K562 (cell line): ENCODE results near the gene SH3BP4. TPM values are rescaled to one million over a fixed set of nuclear protein-coding genes. Genes with fewer than 3 reads are reported as not detected.

ENCODE experiments used
- ATAC-seq: fragments of 200-7000 bp; cut with Tn5 transposase; 3 replicates; pipeline ENCODE4 v1.9.1; 2020; ENCODE audit warnings: moderate library complexity
- BruUV-seq: library from RNA; stranded (reverse); fragments of 400-500 nt; replicated peaks from 2 replicates; lab custom pipeline; 2021; lab: Mats Ljungman, UMichigan
- CTCF ChIA-PET: fragments of 300-600 bp; formaldehyde crosslinking; extraction: SDS; loops from one replicate; lab custom pipeline; 2021; ENCODE audit warnings: low intra/inter-chr PET ratio; lab: Yijun Ruan, JAX
- POLR2A ChIA-PET: fragments of 300-600, 350-650 bp; sonication (Branson Sonifier 250); formaldehyde crosslinking; extraction: SDS; loops from one replicate; lab custom pipeline; 2021; ENCODE audit warnings: antibody characterized with exemption, inconsistent platforms; lab: Yijun Ruan, JAX
- DNase-seq, 4 experiments: peaks; one replicate each; pipeline versions ENCODE4 v3.0.0 to v3.0.0-alpha.2; 2011 to 2018; ENCODE audit warnings: low spot score in 3 of 4, mixed read lengths in 3 of 4; ENCODE audit errors: extremely low read depth in 1 of 4
- FAIRE-seq: peaks from 2 replicates; lab custom pipeline; 2011; peaks lifted over from hg19 to GRCh38; lab: Jason Lieb, UNC
- H2AFZ ChIP-seq: 2 replicates; pipeline ENCODE4 v1.6.0; 2011; ENCODE audit warnings: low read depth, low read length, control low read depth, inconsistent platforms
- H3K27ac ChIP-seq: fragments of 200-600 bp; 3 replicates; pipeline ENCODE4 v1.8.0; 2011; ENCODE audit warnings: low read depth, mild to moderate bottlenecking, control low read depth, inconsistent platforms, low read length, moderate library complexity, mixed read lengths; ENCODE audit errors: extremely low read depth
- H3K27me3 ChIP-seq, 2 experiments: fragments of 300-600 bp in 1 of 2; 2 replicates in 1 of 2; 3 replicates in 1 of 2; pipeline versions ENCODE4 v1.6.0 to v1.8.0; 2011; ENCODE audit warnings: inconsistent platforms in 2 of 2, low read length in 2 of 2, mild to moderate bottlenecking in 1 of 2, mixed read lengths in 1 of 2, moderate library complexity in 1 of 2; ENCODE audit not compliant: control insufficient read depth in 2 of 2, insufficient read depth in 2 of 2
- H3K36me3 ChIP-seq: fragments of 300-600 bp; 3 replicates; pipeline ENCODE4 v1.8.0; 2011; ENCODE audit warnings: mild to moderate bottlenecking, low read length, inconsistent platforms; ENCODE audit not compliant: control insufficient read depth, insufficient read depth
- H3K4me1 ChIP-seq, 2 experiments: fragments of 200-600 bp in 1 of 2; replicated peaks in 1 of 2; 2 replicates in 1 of 2; 3 replicates in 1 of 2; pipeline versions ENCODE4 v1.5.1 to v1.8.0; 2011; ENCODE audit warnings: inconsistent platforms in 2 of 2, low read length in 2 of 2, mild to moderate bottlenecking in 1 of 2, mixed read lengths in 1 of 2, moderate library complexity in 1 of 2; ENCODE audit not compliant: control insufficient read depth in 2 of 2, insufficient read depth in 2 of 2
- H3K4me2 ChIP-seq: 2 replicates; pipeline ENCODE4 v1.6.1; 2011; ENCODE audit warnings: low read length, control low read depth, inconsistent platforms, mixed read lengths; ENCODE audit not compliant: insufficient read depth
- H3K4me3 ChIP-seq: fragments of 200-600 bp; sonication (generic), shearing (Covaris generic); 2 replicates; pipeline ENCODE4 v1.5.1; 2016; ENCODE audit warnings: control low read depth, inconsistent platforms
- H3K79me2 ChIP-seq: fragments of 200-600 bp; 3 replicates; pipeline ENCODE4 v1.8.0; 2011; ENCODE audit warnings: low read length, inconsistent platforms; ENCODE audit not compliant: control insufficient read depth, insufficient read depth
- H3K9ac ChIP-seq, 2 experiments: 2 replicates each; pipeline versions ENCODE4 v1.6.0 to v1.6.1; 2011; ENCODE audit warnings: low read depth in 2 of 2, low read length in 2 of 2, control low read depth in 1 of 2, inconsistent platforms in 1 of 2, mild to moderate bottlenecking in 1 of 2, mixed read lengths in 1 of 2; ENCODE audit not compliant: insufficient read depth in 1 of 2
- H3K9me1 ChIP-seq: one replicate; pipeline ENCODE4 v1.6.0; 2011; ENCODE audit warnings: inconsistent platforms, mild to moderate bottlenecking, low read length, moderate library complexity; ENCODE audit not compliant: control insufficient read depth, insufficient read depth
- H3K9me3 ChIP-seq: replicated peaks from 2 replicates; pipeline ENCODE4 v1.5.1; 2011; ENCODE audit warnings: low read depth, low read length, inconsistent platforms; ENCODE audit not compliant: control insufficient read depth, insufficient read depth
- H4K20me1 ChIP-seq: replicated peaks from 2 replicates; pipeline ENCODE4 v1.6.1; 2011; ENCODE audit warnings: low read length, inconsistent platforms, mixed read lengths; ENCODE audit not compliant: control insufficient read depth, insufficient read depth
- EWSR1 ChIP-seq: fragments of 450-650 bp; IDR thresholded peaks from 2 replicates; pipeline ENCODE4 v1.6.1; 2018; ENCODE audit warnings: borderline replicate concordance, mild to moderate bottlenecking, low read depth, moderate library complexity; ENCODE audit not compliant: partially characterized antibody
- KLF6 ChIP-seq: fragments of 250-450 bp; sonication (Bioruptor Pico); IDR thresholded peaks from 2 replicates; pipeline ENCODE4 v1.4.0; 2020; ENCODE audit warnings: mild to moderate bottlenecking, moderate library complexity, borderline replicate concordance
- SAFB2 ChIP-seq: fragments of 200-400 bp; formaldehyde crosslinking; IDR thresholded peaks from 2 replicates; pipeline ENCODE4 v1.6.1; 2018; ENCODE audit warnings: borderline replicate concordance, low read length, low read depth, moderate library complexity; ENCODE audit not compliant: severe bottlenecking
- ZNF766 ChIP-seq: fragments of 200-800 bp; sonication (Bioruptor generic); conservative IDR thresholded peaks from 2 replicates; pipeline ENCODE4 v1.6.1; 2016; ENCODE audit warnings: missing genetic modification characterization, missing compliant biosample characterization
- whole genome bisulfite sequencing: fragments of 100-300 bp; shearing (Covaris generic); methylation state at CpG from one replicate; pipeline ENCODE4 v1.1.6; 2016; ENCODE audit warnings: low coverage, mixed read lengths; ENCODE audit not compliant: insufficient coverage; ENCODE audit errors: missing lambda C conversion rate; 5-methylcytosine and 5-hydroxymethylcytosine counted together
- in situ Hi-C: fragments of 300-500 bp; cut with MboI; formaldehyde crosslinking; loops from 4 replicates; pipeline ENCODE4 v1.15.0; 2018; ENCODE audit warnings: inconsistent platforms, mixed read lengths
- intact Hi-C: fragments of 100-400 bp; cut with micrococcal nuclease; formaldehyde crosslinking; loops from 2 replicates; pipeline ENCODE4 v1.14.2; 2022
- polyA plus RNA-seq, 8 experiments: library from polyadenylated mRNA; depleted of rRNA in 4 of 8; stranded (reverse) in 5 of 8; unstranded in 3 of 8; fragments of >200 nt; fragmentation: Nextera tagmentation in 2 of 8; fragmentation: Illumina TruSeq in 1 of 8; extraction: Ambion mirVana in 2 of 8; extraction: Trizol in 1 of 8; gene quantifications; 2 replicates each; pipeline versions ENCODE4 v1.2.1 to v1.2.3, GENCODE V29; 2011 to 2014; ENCODE audit warnings: inconsistent platforms in 1 of 8, missing spikeins in 1 of 8
- total RNA-seq, 7 experiments: library from RNA; depleted of rRNA in 6 of 7; stranded (reverse); fragments of >200 nt in 6 of 7; fragmentation: Illumina TruSeq in 2 of 7; extraction: Trizol in 2 of 7; gene quantifications; 2 replicates each; pipeline versions ENCODE4 v1.2.1 to v1.2.3, GENCODE V29; 2011 to 2021; ENCODE audit warnings: low replicate concordance in 1 of 7
- TF ChIP-seq, protein P1 (sequence below): fragments of 250-450 bp; sonication (Bioruptor Pico); IDR thresholded peaks from 2 replicates; pipeline ENCODE4 v1.8.0; 2022; ENCODE audit warnings: inconsistent platforms, mild to moderate bottlenecking, moderate library complexity, borderline replicate concordance

SH3BP4 gene
- total and polyA plus RNA-seq, 9 of the 15 experiments (the other 6 are each of a cell fraction or from before 2014, with no cell fraction given): 0.03 to 0.28 (median 0.27) TPM; not detected in 6

DNA sequence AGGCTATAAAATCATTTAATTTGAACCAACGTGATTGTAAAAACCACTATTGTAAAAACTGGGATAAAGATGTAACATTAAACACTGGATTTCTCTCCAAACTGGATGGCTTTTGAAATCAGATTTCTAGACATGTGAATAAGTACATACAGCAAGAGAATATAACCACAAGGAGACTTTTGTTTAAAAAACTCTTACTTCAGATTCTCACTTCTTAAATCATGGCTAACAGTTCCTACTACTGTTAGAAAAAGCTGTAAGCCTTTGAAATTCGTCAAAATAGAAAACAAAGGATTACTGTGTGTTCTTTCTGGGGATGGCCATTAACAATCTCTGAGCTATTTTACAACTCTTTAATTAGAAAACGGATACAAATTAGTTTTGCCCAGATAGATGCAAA, 39.4 kb upstream of the SH3BP4 start:
- Histone ChIP-seq H3K9ac (no peak overlapping the region), H3K27ac (no peak overlapping the region), H3K79me2 (no peaks in the 10 kb centered on the region), H3K9me1 (no peaks in the 10 kb centered on the region), H3K36me3 (no peaks in the 10 kb centered on the region), H3K27me3 (peaks cover 0 to 6% of the 10 kb centered on the region in 2 experiments; a peak in 3 of 5 replicates), H3K9me3 (no peaks in the 10 kb centered on the region), H3K4me2 (no peak overlapping the region), H3K4me3 (no peak overlapping the region), H4K20me1 (no peaks in the 10 kb centered on the region), H3K4me1 (no peaks in the 10 kb centered on the region), H2AFZ (no peak overlapping the region)
- no peak for TF ChIP-seq SAFB2
- TF ChIP-seq EWSR1: no peak
- no peak for TF ChIP-seq ZNF766
- TF ChIP-seq, protein P1, sequence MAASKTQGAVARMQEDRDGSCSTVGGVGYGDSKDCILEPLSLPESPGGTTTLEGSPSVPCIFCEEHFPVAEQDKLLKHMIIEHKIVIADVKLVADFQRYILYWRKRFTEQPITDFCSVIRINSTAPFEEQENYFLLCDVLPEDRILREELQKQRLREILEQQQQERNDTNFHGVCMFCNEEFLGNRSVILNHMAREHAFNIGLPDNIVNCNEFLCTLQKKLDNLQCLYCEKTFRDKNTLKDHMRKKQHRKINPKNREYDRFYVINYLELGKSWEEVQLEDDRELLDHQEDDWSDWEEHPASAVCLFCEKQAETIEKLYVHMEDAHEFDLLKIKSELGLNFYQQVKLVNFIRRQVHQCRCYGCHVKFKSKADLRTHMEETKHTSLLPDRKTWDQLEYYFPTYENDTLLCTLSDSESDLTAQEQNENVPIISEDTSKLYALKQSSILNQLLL (CRISPR knock-in tag): no peak
- TF ChIP-seq KLF6: no peak
- no TSS peak for BruUV-seq
- 0% methylated on average over 3 of the region's 3 CpGs for WGBS
- CTCF ChIA-PET: no interaction called here
- POLR2A ChIA-PET: no interaction called here
- intact Hi-C loops: no loop called here
- in situ Hi-C loops: no loop called here
- DNase-seq: no peak
- no peak for FAIRE-seq
- no peak for ATAC-seq
